ENCODE data around the gene CAMK2D.

GRCh38 chr4:113407409-113407808 lies 354.1 kb downstream of the CAMK2D start:
- TF ChIP-seq CTCF (IDR thresholded peaks at IDR 0.05) (no peak), POLR2AphosphoS5 (IDR thresholded peaks at IDR 0.05) (no peak)
